Transverse colon (tissue), 4 donors: ENCODE results near the gene C4BPA.

ENCODE experiments used
- EP300 ChIP-seq: sonication (generic); formaldehyde crosslinking; IDR thresholded peaks from one replicate; pipeline ENCODE4 v1.6.1; 2017; ENCODE audit warnings: antibody characterized with exemption, low read depth
- POLR2A ChIP-seq: fragments of 450-650 bp; IDR thresholded peaks from one replicate; pipeline ENCODE4 v1.6.1; 2016; ENCODE audit warnings: antibody characterized with exemption, mild to moderate bottlenecking, moderate library complexity
- POLR2AphosphoS5 ChIP-seq, 3 donors: sonication (generic); formaldehyde crosslinking; IDR thresholded peaks; one replicate each; pipeline ENCODE4 v1.6.1; 2016; ENCODE audit warnings: antibody characterized with exemption in 3 of 3
- TF ChIP-seq, protein P1 (sequence below), 5 experiments: fragments of 200-600 bp in 3 of 5; fragments of 450-650 bp in 2 of 5; sonication (generic) in 3 of 5; IDR thresholded peaks; 1 replicate in 2 of 5; 2 replicates in 3 of 5; pipeline ENCODE4 v1.5.1; 2016 to 2017; ENCODE audit warnings: antibody characterized with exemption in 5 of 5, inconsistent platforms in 3 of 5, mild to moderate bottlenecking in 2 of 5, moderate library complexity in 1 of 5

DNA sequence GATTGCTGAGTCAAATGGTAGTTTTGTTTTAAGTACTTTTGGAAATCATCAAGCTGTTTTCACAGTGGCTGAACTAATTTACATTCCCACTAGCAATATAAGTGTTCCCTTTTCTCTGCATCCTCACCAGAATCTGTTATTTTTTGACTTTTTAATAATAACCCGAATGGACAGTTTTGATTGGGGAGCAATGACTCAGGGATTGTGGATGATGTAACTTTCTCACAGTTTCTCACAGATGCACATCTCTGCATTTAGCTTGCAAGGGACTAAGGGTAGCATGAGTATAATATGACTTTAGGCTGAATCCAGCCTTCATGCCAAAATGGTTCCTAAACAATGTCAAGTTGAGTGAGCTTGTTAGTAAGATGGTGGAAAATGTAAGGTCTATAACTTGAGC is 90.2 kb downstream of the C4BPA start:
- TF ChIP-seq, protein P1, sequence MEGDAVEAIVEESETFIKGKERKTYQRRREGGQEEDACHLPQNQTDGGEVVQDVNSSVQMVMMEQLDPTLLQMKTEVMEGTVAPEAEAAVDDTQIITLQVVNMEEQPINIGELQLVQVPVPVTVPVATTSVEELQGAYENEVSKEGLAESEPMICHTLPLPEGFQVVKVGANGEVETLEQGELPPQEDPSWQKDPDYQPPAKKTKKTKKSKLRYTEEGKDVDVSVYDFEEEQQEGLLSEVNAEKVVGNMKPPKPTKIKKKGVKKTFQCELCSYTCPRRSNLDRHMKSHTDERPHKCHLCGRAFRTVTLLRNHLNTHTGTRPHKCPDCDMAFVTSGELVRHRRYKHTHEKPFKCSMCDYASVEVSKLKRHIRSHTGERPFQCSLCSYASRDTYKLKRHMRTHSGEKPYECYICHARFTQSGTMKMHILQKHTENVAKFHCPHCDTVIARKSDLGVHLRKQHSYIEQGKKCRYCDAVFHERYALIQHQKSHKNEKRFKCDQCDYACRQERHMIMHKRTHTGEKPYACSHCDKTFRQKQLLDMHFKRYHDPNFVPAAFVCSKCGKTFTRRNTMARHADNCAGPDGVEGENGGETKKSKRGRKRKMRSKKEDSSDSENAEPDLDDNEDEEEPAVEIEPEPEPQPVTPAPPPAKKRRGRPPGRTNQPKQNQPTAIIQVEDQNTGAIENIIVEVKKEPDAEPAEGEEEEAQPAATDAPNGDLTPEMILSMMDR (IDR thresholded peaks at IDR 0.05) = no peak
- TF ChIP-seq POLR2A = no peak
- no peak for TF ChIP-seq EP300
- TF ChIP-seq POLR2AphosphoS5 (IDR thresholded peaks at IDR 0.05) = no peak
